HepG2 (cell line): ENCODE measurements around the gene GRK5. TPM values are rescaled to one million over a fixed set of nuclear protein-coding genes. Genes with fewer than 3 reads are reported as not detected.

Source experiments
- ATAC-seq: fragments of 200-7000 bp; cut with Tn5 transposase; 3 replicates; pipeline ENCODE4 v1.9.1; 2020; ENCODE audit warnings: mild to moderate bottlenecking, moderate library complexity
- BruUV-seq: library from RNA; stranded (reverse); fragments of 400-500 nt; replicated peaks from 2 replicates; lab custom pipeline; 2021; lab: Mats Ljungman, UMichigan
- CTCF ChIA-PET: fragments of 300-600 bp; formaldehyde crosslinking; extraction: SDS; loops from one replicate; lab custom pipeline; 2021; ENCODE audit warnings: low total read pairs, inconsistent platforms, low intra/inter-chr PET ratio; lab: Yijun Ruan, JAX
- POLR2A ChIA-PET: fragments of 350-600 bp; sonication (Branson Sonifier 250); formaldehyde crosslinking; loops from one replicate; lab custom pipeline; 2020; ENCODE audit warnings: antibody characterized with exemption, inconsistent platforms; lab: Yijun Ruan, JAX
- DNase-seq: peaks from one replicate; pipeline ENCODE4 v3.0.0-alpha.2; 2015; ENCODE audit warnings: low spot score
- FAIRE-seq: peaks from 3 replicates; lab custom pipeline; 2011; peaks lifted over from hg19 to GRCh38; lab: Jason Lieb, UNC
- H2AFZ ChIP-seq: one replicate; pipeline ENCODE4 v1.6.1; 2011; ENCODE audit warnings: low read length, inconsistent platforms
- H3K27ac ChIP-seq: fragments of 300-600 bp; 3 replicates; pipeline ENCODE4 v1.8.0; 2011; ENCODE audit warnings: mixed run types, mild to moderate bottlenecking, mixed read lengths, low read length, inconsistent platforms; ENCODE audit not compliant: insufficient read depth; ENCODE audit errors: extremely low read length
- H3K27me3 ChIP-seq, 2 experiments: fragments of 200-600 bp in 1 of 2; 2 replicates in 1 of 2; 3 replicates in 1 of 2; pipeline versions ENCODE4 v1.6.0 to v1.8.0; 2011; ENCODE audit warnings: low read length in 2 of 2, mild to moderate bottlenecking in 2 of 2, moderate library complexity in 2 of 2, inconsistent platforms in 1 of 2; ENCODE audit not compliant: insufficient read depth in 2 of 2, control insufficient read depth in 1 of 2
- H3K36me3 ChIP-seq, 2 experiments: fragments of 200-600 bp in 1 of 2; replicated peaks in 1 of 2; 2 replicates in 1 of 2; 3 replicates in 1 of 2; pipeline versions ENCODE4 v1.5.1 to v1.8.0; 2011; ENCODE audit warnings: low read length in 2 of 2, inconsistent platforms in 1 of 2; ENCODE audit not compliant: insufficient read depth in 2 of 2, control insufficient read depth in 1 of 2
- H3K4me1 ChIP-seq: 2 replicates; pipeline ENCODE4 v1.5.1; 2012; ENCODE audit warnings: low read length, inconsistent platforms; ENCODE audit not compliant: insufficient read depth
- H3K4me2 ChIP-seq: 2 replicates; pipeline ENCODE4 v1.6.0; 2011; ENCODE audit warnings: low read depth, low read length, inconsistent platforms
- H3K4me3 ChIP-seq, 3 experiments: fragments of 200-600 bp in 1 of 3; sonication (generic), shearing (Covaris generic) in 1 of 3; replicated peaks in 1 of 3; 2 replicates each; pipeline ENCODE4 v1.5.1; 2011 to 2016; ENCODE audit warnings: low read length in 3 of 3, inconsistent platforms in 2 of 3, low read depth in 2 of 3, mild to moderate bottlenecking in 2 of 3, control low read depth in 1 of 3, mixed read lengths in 1 of 3; ENCODE audit not compliant: insufficient read depth in 1 of 3
- H3K79me2 ChIP-seq: one replicate; pipeline ENCODE4 v1.6.1; 2011; ENCODE audit warnings: low read length, inconsistent platforms; ENCODE audit not compliant: insufficient read depth
- H3K9ac ChIP-seq: 2 replicates; pipeline ENCODE4 v1.6.0; 2011; ENCODE audit warnings: mild to moderate bottlenecking, low read depth, low read length, inconsistent platforms; ENCODE audit not compliant: insufficient read depth
- H3K9me3 ChIP-seq: 2 replicates; pipeline ENCODE4 v1.5.1; 2012; ENCODE audit warnings: mild to moderate bottlenecking, low read length
- H4K20me1 ChIP-seq: 2 replicates; pipeline ENCODE4 v1.6.0; 2011; ENCODE audit warnings: inconsistent platforms, mild to moderate bottlenecking, low read length, moderate library complexity; ENCODE audit not compliant: insufficient read depth
- TGIF2 ChIP-seq: IDR thresholded peaks from 2 replicates; pipeline ENCODE4 v1.6.1; 2016; ENCODE audit warnings: control low read depth, missing compliant biosample characterization
- THYN1 ChIP-seq: sonication (generic); formaldehyde crosslinking; IDR thresholded peaks from 2 replicates; pipeline ENCODE4 v1.8.1; 2023; ENCODE audit warnings: low read depth, mild to moderate bottlenecking, moderate library complexity, missing genetic modification reagents, borderline replicate concordance
- ZBTB4 ChIP-seq: sonication (generic); formaldehyde crosslinking; IDR thresholded peaks from 2 replicates; pipeline ENCODE4 v1.4.0; 2020; ENCODE audit warnings: missing genetic modification reagents, mild to moderate bottlenecking, borderline replicate concordance
- ZKSCAN5 ChIP-seq: sonication (generic); formaldehyde crosslinking; IDR thresholded peaks from 2 replicates; pipeline ENCODE4 v1.5.1; 2020; ENCODE audit warnings: mild to moderate bottlenecking, missing genetic modification reagents
- ZNF17 ChIP-seq: sonication (generic); formaldehyde crosslinking; IDR thresholded peaks from 2 replicates; pipeline ENCODE4 v1.5.0; 2020; ENCODE audit warnings: mild to moderate bottlenecking, missing genetic modification reagents
- ZNF547 ChIP-seq: sonication (generic); formaldehyde crosslinking; IDR thresholded peaks from 2 replicates; pipeline ENCODE4 v1.5.1; 2020; ENCODE audit warnings: mild to moderate bottlenecking, missing genetic modification reagents
- ZNF652 ChIP-seq: IDR thresholded peaks from 2 replicates; pipeline ENCODE4 v1.6.1; 2016; ENCODE audit warnings: low read depth, borderline replicate concordance
- ZNF687 ChIP-seq: sonication (generic); formaldehyde crosslinking; IDR thresholded peaks from 2 replicates; pipeline ENCODE4 v1.5.1; 2020; ENCODE audit warnings: mild to moderate bottlenecking, missing genetic modification reagents, moderate library complexity
- ZNF703 ChIP-seq: sonication (generic); formaldehyde crosslinking; IDR thresholded peaks from 2 replicates; pipeline ENCODE4 v1.5.1; 2020; ENCODE audit warnings: missing genetic modification reagents, mild to moderate bottlenecking, moderate library complexity, borderline replicate concordance
- ZNF850 ChIP-seq: sonication (generic); formaldehyde crosslinking; conservative IDR thresholded peaks from 2 replicates; pipeline ENCODE4 v1.9.0; 2021; ENCODE audit warnings: mild to moderate bottlenecking, missing genetic modification reagents
- WGBS: methylation state at CpG from one replicate; pipeline ENCODE4 v1.1.6; 2017; ENCODE audit warnings: low lambda C conversion rate; 5-methylcytosine and 5-hydroxymethylcytosine counted together
- in situ Hi-C: cut with HindIII; loops from 2 replicates; pipeline ENCODE4 v1.10.0; 2017; ENCODE audit warnings: low pct_unique_long_range_greater_than_20kb; ENCODE audit not compliant: extremely low pct_ligation_motif_present
- intact Hi-C: fragments of 100-400 bp; cut with micrococcal nuclease; formaldehyde crosslinking; loops from one replicate; pipeline ENCODE4 v1.10.0; 2022; ENCODE audit not compliant: unreplicated experiment
- polyA plus RNA-seq, 8 experiments: library from polyadenylated mRNA; depleted of rRNA in 3 of 8; stranded (reverse) in 7 of 8; unstranded in 1 of 8; fragments of >200 nt; fragmentation: Illumina TruSeq in 4 of 8; extraction: Trizol in 4 of 8; gene quantifications; 2 replicates each; pipeline versions ENCODE4 v1.2.1 to v1.2.3, GENCODE V29; 2011 to 2016; ENCODE audit warnings: low read depth in 4 of 8, missing spikeins in 1 of 8, mixed read lengths in 1 of 8; ENCODE audit not compliant: insufficient read depth in 1 of 8
- total RNA-seq, 5 experiments: library from RNA; depleted of rRNA; stranded (reverse); fragments of >200 nt; fragmentation: Illumina TruSeq; extraction: Trizol; gene quantifications; 2 replicates each; pipeline ENCODE4 v1.2.3, GENCODE V29; 2016; ENCODE audit warnings: low read depth in 1 of 5

The GRK5 gene
- total and polyA plus RNA-seq, 2 of the 13 experiments (the other 11 are each of a cell fraction or from before 2014, with no cell fraction given) = 10.4 to 12.6 TPM

GRCh38 chr10:119337796-119338432, 130.5 kb downstream of the GRK5 start:
- no peak for FAIRE-seq
- CTCF ChIA-PET = no interaction called here

GRCh38 chr10:119339109-119339508, 131.7 kb downstream of the GRK5 start:
- Histone ChIP-seq H3K9ac (no peak overlapping the region), H3K79me2 (no peaks in the 10 kb centered on the region), H3K9me3 (no peaks in the 10 kb centered on the region), H3K4me3 (no peak overlapping the region), H3K27ac (peak overlapping the region; percentile 48), H3K36me3 (peaks cover 0 to 5% of the 10 kb centered on the region in 2 experiments; a peak in 3 of 5 replicates), H2AFZ (no peak overlapping the region), H3K4me2 (no peak overlapping the region), H3K27me3 (no peaks in the 10 kb centered on the region), H4K20me1 (no peaks in the 10 kb centered on the region), H3K4me1 (peaks cover 49% of the 10 kb centered on the region)
- FAIRE-seq (no peak), ATAC-seq (no peak), DNase-seq (no peak)
- CTCF ChIA-PET = no interaction called here
- in situ Hi-C loops = no loop called here
- 90% methylated on average over 9 of the region's 9 CpGs for WGBS
- POLR2A ChIA-PET = interaction anchor here (1.0 to 2.9 kb wide), 3 partner anchors 16 to 86 kb away, joined by 3 to 12 read pairs (median 5); no protein-coding TSS in a partner anchor
- no TSS peak for BruUV-seq
- intact Hi-C loops = no loop called here
- TF ChIP-seq ZBTB4 (0 out of 2 replicates have a peak, but pooled peaks have one; percentile 20), THYN1 (no peak), ZNF17 (CRISPR knock-in tag) (no peak), TGIF2 (no peak), ZNF687 (peak; percentile 36; the same call in 1 of the 2 replicates), ZNF547 (CRISPR knock-in tag) (no peak), ZNF850 (CRISPR knock-in tag) (no peak), ZNF703 (CRISPR knock-in tag) (no peak)

More at GRCh38 chr10:119337796-119338432, 130.5 kb downstream of the GRK5 start:
- 95% methylated on average over 7 of the region's 8 CpGs for WGBS
- intact Hi-C loops (no loop called here), in situ Hi-C loops (no loop called here)
- no TSS peak for BruUV-seq
- Histone ChIP-seq H4K20me1 (no peaks in the 10 kb centered on the region), H3K9me3 (no peaks in the 10 kb centered on the region), H3K4me1 (peaks cover 49% of the 10 kb centered on the region), H3K9ac (no peak overlapping the region), H3K27me3 (no peaks in the 10 kb centered on the region)
- DNase-seq (no peak), ATAC-seq (no peak)
- TF ChIP-seq ZKSCAN5 (CRISPR knock-in tag) = no peak
- TF ChIP-seq ZNF652 (CRISPR knock-in tag) = peak; percentile 80
- TF ChIP-seq, all 625 proteins: peak for 1
- peaks cover 0 to 8% of the 10 kb centered on the region in 2 experiments; a peak in 3 of 5 replicates for H3K36me3 ChIP-seq
- no peak overlapping the region for H3K27ac ChIP-seq
- no peak overlapping the region for H3K4me2 ChIP-seq
- POLR2A ChIA-PET = interaction anchor here (1.0 to 2.9 kb wide), 3 partner anchors 15 to 84 kb away, joined by 3 to 12 read pairs (median 5); no protein-coding TSS in a partner anchor
- no peaks in the 10 kb centered on the region for H3K79me2 ChIP-seq
- H3K4me3 ChIP-seq = no peak overlapping the region
- no peak overlapping the region for H2AFZ ChIP-seq
